Fibroblast of skin of abdomen (primary cell): Measurements from ENCODE around the gene SLC25A23.
"Not testable (repeated sequence)": the region's sequence is repeated elsewhere in the genome, so short reads cannot be mapped to it uniquely, and the experiment has no call there.

Experiments
- DNase-seq: peaks from one replicate; pipeline ENCODE4 v3.0.0-alpha.2; 2013

SLC25A23 gene

DNA sequence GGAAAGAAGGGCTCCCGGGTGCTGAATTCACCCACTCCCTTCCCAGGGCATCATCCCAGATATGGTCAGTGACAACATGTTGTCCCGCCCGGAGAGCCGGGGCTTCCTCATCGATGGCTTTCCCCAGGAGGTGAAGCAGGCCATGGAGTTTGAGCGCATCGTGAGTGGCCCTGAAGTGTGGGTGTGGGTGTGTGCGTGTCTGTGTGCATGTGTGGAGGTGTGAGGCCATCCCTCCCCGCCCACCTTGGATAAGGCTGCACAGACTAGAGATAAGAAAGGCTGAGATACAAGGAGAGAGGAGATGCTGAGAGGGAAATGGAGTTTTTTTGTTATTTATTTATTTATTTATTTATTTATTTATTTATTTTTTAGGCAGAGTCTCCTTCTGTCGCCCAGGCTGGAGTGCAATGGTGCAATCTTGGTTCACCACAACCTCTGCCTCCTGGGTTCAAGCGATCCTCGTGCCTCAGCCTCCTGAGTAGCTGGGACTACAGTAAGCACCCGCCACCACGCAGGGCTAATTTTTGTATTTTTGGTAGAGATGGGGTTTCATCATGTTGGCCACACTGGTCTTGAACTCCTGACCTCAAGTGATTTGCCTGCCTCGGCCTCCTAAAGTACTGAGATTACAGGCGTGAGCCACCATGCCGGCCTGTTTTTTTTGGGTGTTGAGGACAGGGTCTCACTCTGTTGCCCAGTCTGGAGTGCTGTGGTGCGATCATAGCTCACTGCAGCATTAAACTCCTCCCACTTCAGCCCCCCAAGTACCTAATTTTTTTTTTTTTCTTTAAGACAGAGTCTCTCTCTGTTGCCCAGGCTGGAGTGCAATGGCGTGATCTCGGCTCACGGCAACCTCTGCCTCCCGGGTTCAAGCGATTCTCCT is 59.3 kb downstream of the SLC25A23 start:
- DNase-seq, result not testable (repeated sequence)

DNA sequence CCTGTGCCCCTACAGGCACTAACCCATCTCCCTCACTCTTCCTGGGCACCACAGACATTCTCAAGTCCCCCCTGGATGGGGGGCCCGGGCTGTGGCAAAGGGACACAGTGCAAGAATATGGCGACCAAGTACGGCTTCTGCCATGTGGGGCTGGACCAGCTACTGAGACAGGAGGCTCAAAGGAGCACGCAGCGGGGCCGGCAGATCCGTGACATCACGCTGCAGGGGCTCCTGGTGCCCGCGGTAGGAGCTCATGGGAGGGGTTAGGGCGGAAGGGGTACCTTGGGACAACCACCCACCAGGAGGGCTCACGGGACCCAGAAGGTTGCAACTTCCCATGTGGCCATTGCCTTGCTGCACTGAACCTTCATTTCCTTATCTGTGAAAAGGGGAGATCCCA is 63.3 kb downstream of the SLC25A23 start:
- DNase-seq, result no peak

DNA sequence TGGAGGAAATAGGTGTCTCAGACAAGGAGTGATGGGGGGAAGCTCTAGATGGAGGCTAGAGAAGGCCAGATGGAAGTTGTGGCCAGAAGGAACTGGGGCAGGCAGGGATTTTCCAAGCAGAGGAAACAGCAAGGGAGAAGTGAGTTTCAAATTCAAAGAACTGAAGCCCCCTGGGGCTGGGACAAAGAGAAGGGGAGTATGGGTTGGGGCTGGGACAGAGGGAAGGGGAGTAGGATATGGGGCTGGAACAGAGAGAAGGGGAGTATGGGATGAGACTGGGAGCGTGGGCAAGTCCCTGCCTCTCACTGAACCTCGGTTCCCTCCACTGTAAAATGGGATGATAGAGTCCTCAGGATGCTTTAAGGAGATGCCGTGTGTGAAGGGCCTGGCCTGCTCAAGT is 64.8 kb downstream of the SLC25A23 start:
- no peak for DNase-seq

DNA sequence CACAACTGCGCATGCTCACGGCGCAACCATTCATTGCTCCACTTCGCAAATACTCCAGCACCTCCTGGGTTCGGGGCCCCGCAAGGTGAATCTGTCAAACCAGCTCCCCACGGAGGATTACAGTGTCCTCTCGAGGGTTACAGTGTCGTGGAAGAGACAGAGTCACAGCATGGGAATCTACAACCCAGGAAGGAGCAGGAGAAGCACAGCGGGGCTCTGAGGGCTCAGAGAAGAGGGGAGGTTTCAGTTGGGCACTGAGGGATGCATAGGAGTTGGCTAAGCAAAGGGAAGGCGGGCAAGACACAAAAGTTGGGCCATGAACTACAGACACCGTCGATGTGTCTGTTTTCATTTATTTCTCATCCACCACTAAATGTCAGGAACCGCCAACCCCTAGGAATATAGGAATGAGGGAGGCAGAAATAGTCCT is 65.6 kb downstream of the SLC25A23 start:
- no peak for DNase-seq

DNA sequence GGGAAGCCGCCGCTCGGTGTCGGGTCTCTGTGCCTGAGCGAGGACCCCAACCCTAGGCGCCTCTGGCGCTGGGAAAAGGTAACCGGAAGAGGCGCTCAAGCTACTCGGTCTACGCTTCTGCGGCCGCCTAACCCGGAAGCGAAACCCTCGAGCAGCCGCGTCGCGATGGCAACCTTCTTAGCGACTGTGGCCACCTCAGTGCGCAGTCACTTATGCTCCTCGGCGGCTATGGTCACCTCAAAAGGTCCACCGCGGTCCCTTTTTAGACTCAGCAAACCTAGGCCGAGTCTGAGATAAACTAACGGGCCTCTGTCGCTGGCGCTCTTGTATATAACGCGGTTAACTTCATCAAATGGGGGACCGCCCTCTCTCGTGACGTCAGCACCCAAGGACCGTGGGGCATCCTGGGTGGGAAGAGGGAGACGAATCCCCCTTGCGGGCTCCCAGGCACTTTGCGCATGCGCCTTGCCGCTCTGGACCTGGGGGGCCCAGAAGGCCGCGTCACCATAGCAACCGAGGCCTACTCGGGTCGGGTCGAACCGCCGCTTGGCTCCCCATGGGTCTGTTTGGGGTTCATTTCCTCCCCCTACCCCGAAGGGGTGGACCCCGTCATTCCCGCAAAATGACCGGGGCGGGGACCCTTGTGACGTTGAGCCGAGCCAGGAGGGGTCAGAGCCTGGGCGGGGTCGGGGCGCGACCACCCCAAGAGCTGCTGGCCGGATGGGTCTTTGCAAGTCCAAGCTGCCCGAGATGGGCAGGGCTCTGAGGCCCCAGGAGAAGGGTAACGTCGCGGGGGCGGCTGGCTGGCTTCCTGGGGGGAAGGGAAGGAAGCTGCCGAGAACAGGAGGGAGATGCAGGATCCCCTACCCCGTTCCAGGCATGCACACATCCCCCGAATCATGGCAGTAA is 66.3 kb downstream of the SLC25A23 start, which contains the start of gene GTF2F1:
Gene GTF2F1, minus strand, starts transcription at position 91 of the 909 bp plus-strand sequence. CDS start 169 bp downstream, outside the sequence.
- peak; percentile 97 for DNase-seq

DNA sequence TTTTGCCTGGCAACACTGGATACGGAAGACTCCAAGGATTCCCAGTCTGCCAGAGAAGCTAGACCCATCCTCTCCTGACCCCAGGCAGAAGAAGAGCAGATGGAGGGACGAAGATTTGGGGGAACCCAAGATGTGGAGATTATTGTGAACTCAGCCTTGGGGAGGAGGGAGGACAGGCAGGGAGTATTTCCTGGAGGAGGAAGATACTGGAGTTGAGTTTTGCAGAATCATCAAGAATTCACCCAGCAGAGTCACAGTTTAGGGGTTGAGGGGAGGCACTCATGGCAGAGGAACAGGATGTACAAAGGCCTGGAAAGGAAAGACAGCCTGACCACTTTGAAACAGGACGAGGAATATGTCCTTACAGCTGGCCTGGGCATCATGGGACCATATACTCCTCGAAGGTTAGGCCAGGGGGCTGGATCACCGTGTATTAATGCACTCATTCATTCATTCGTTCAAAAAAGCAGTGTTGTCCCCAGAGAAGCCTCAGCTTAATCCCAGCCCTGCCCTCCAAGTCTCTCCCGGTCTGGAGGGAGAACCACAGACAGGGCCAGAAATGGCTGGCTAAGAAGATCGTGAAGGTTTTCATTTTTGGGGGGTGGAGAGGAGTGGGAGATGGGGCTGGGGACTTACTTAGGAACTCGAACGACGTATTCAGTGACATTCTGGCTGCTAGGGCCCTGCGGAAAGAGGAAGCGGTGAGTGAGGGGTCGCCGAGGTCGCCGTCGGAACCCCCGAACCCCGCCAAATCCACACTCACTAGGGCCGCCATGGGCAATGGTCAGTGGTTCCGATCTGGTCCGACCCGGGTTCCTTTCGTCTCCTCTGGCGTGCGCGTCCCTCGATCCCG is 67.1 kb downstream of the SLC25A23 start:
- no peak for DNase-seq
